Neural cell (in vitro differentiated cells): ENCODE measurements around the gene CPVL.

Source experiments
- EP300 ChIP-seq: fragments of 450-650 bp; conservative IDR thresholded peaks from 2 replicates; pipeline ENCODE4 v1.6.1; 2014; ENCODE audit warnings: antibody characterized with exemption, mild to moderate bottlenecking, moderate library complexity; ENCODE audit not compliant: poor library complexity, severe bottlenecking
- EZH2 ChIP-seq: fragments of 200-600, 300-800 bp; shearing (Covaris generic), sonication (generic); IDR thresholded peaks from 2 replicates; pipeline ENCODE4 v1.6.1; 2014; ENCODE audit warnings: antibody characterized with exemption, low read length, borderline replicate concordance, mild to moderate bottlenecking; ENCODE audit not compliant: insufficient read depth, poor library complexity, severe bottlenecking
- RAD21 ChIP-seq: fragments of 450-650 bp; conservative IDR thresholded peaks from 2 replicates; pipeline ENCODE4 v1.6.1; 2014; ENCODE audit warnings: antibody characterized with exemption, mild to moderate bottlenecking, moderate library complexity
- SMC3 ChIP-seq: fragments of 450-650 bp; conservative IDR thresholded peaks from 2 replicates; pipeline ENCODE4 v1.6.1; 2014; ENCODE audit warnings: antibody characterized with exemption, mild to moderate bottlenecking, moderate library complexity; ENCODE audit not compliant: poor library complexity
- TAF1 ChIP-seq: IDR thresholded peaks from 2 replicates; pipeline ENCODE4 v1.6.1; 2012; ENCODE audit warnings: low read depth
- TF ChIP-seq, protein P1 (sequence below): fragments of 450-650 bp; IDR thresholded peaks from 2 replicates; pipeline ENCODE4 v1.5.1; 2014; ENCODE audit warnings: antibody characterized with exemption, mild to moderate bottlenecking, moderate library complexity; ENCODE audit not compliant: poor library complexity, severe bottlenecking

- TF ChIP-seq, protein P1, sequence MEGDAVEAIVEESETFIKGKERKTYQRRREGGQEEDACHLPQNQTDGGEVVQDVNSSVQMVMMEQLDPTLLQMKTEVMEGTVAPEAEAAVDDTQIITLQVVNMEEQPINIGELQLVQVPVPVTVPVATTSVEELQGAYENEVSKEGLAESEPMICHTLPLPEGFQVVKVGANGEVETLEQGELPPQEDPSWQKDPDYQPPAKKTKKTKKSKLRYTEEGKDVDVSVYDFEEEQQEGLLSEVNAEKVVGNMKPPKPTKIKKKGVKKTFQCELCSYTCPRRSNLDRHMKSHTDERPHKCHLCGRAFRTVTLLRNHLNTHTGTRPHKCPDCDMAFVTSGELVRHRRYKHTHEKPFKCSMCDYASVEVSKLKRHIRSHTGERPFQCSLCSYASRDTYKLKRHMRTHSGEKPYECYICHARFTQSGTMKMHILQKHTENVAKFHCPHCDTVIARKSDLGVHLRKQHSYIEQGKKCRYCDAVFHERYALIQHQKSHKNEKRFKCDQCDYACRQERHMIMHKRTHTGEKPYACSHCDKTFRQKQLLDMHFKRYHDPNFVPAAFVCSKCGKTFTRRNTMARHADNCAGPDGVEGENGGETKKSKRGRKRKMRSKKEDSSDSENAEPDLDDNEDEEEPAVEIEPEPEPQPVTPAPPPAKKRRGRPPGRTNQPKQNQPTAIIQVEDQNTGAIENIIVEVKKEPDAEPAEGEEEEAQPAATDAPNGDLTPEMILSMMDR: no peak
- TF ChIP-seq SMC3 (no peak), EP300 (no peak), TAF1 (no peak), RAD21 (no peak), EZH2 (no peak)
These were observed 156.9 kb downstream of the CPVL start for GRCh38 chr7:28989211-28989980.
